GM08714 (cell line): ENCODE results near the gene TSPAN9.

ENCODE experiments used
- H3K4me3 ChIP-seq: fragments of 200-500 bp; sonication (Bioruptor generic); 2 replicates; pipeline ENCODE4 v1.5.1; 2014; ENCODE audit warnings: mild to moderate bottlenecking, low read length, inconsistent platforms
- ZNF274 ChIP-seq: IDR thresholded peaks from 2 replicates; pipeline ENCODE4 v1.6.1; 2012; ENCODE audit warnings: mild to moderate bottlenecking, low read depth, low read length

TSPAN9 gene

GRCh38 chr12:3303410-3304136 lies 226.4 kb downstream of the TSPAN9 start:
- TF ChIP-seq ZNF274, result no peak
- no peak overlapping the region for H3K4me3 ChIP-seq

GRCh38 chr12:3304436-3305165 lies 227.4 kb downstream of the TSPAN9 start:
- no peak overlapping the region for H3K4me3 ChIP-seq
- no peak for TF ChIP-seq ZNF274

- TF ChIP-seq ZNF274, result no peak
- no peak overlapping the region for H3K4me3 ChIP-seq
These were observed 228.3 kb downstream of the TSPAN9 start for GRCh38 chr12:3305464-3305863.

- H3K4me3 ChIP-seq, result no peak overlapping the region
- TF ChIP-seq ZNF274, result no peak
These were observed 228.9 kb downstream of the TSPAN9 start for GRCh38 chr12:3305904-3306619.

- no peak overlapping the region for H3K4me3 ChIP-seq
- TF ChIP-seq ZNF274, result no peak
These were observed 230.2 kb downstream of the TSPAN9 start for GRCh38 chr12:3307389-3307788.

- H3K4me3 ChIP-seq, result no peak overlapping the region
- no peak for TF ChIP-seq ZNF274
These were observed 230.9 kb downstream of the TSPAN9 start for GRCh38 chr12:3308063-3308462.

- no peak for TF ChIP-seq ZNF274
- H3K4me3 ChIP-seq, result no peak overlapping the region
These were observed 231.4 kb downstream of the TSPAN9 start for GRCh38 chr12:3308609-3309008.

- no peak overlapping the region for H3K4me3 ChIP-seq
- no peak for TF ChIP-seq ZNF274
These were observed 232.6 kb downstream of the TSPAN9 start for GRCh38 chr12:3309805-3310204.

- TF ChIP-seq ZNF274, result no peak
- H3K4me3 ChIP-seq, result no peak overlapping the region
These were observed 233.3 kb downstream of the TSPAN9 start for GRCh38 chr12:3310271-3311026.

GRCh38 chr12:3311027-3311402 lies 233.8 kb downstream of the TSPAN9 start:
- no peak for TF ChIP-seq ZNF274
- H3K4me3 ChIP-seq, result no peak overlapping the region

- no peak for TF ChIP-seq ZNF274
- no peak overlapping the region for H3K4me3 ChIP-seq
These were observed 234.4 kb downstream of the TSPAN9 start for GRCh38 chr12:3311491-3312103.

- TF ChIP-seq ZNF274, result no peak
- H3K4me3 ChIP-seq, result no peak overlapping the region
These were observed 235.9 kb downstream of the TSPAN9 start for GRCh38 chr12:3313066-3313465.
